Peyer's patch (tissue), 4 donors: Measurements from ENCODE around the gene KRT16.

Experiments used
- CTCF ChIP-seq, 6 experiments: fragments of 450-650 bp in 4 of 6; fragments of 200-600 bp in 2 of 6; sonication (generic) in 1 of 6; IDR thresholded peaks; one replicate each; pipeline ENCODE4 v1.5.1; 2017 to 2019; ENCODE audit warnings: antibody characterized with exemption in 6 of 6, mild to moderate bottlenecking in 3 of 6, moderate library complexity in 1 of 6
- POLR2A ChIP-seq, 2 donors: fragments of 450-650 bp; IDR thresholded peaks; one replicate each; pipeline ENCODE4 v1.5.1; 2017; ENCODE audit warnings: antibody characterized with exemption in 2 of 2, mild to moderate bottlenecking in 2 of 2, moderate library complexity in 2 of 2

- TF ChIP-seq POLR2A (IDR thresholded peaks at IDR 0.05) = no peak
- no peak for TF ChIP-seq CTCF (IDR thresholded peaks at IDR 0.05)
Observed at GRCh38 chr17:41629826-41630670, 17.5 kb upstream of the KRT16 start.
